ENCODE measurements around the gene MBD6. TPM values are rescaled to one million over a fixed set of nuclear protein-coding genes. Genes with fewer than 3 reads are reported as not detected.

MBD6 gene
- total RNA-seq, 1 donor: 6.9 TPM

DNA sequence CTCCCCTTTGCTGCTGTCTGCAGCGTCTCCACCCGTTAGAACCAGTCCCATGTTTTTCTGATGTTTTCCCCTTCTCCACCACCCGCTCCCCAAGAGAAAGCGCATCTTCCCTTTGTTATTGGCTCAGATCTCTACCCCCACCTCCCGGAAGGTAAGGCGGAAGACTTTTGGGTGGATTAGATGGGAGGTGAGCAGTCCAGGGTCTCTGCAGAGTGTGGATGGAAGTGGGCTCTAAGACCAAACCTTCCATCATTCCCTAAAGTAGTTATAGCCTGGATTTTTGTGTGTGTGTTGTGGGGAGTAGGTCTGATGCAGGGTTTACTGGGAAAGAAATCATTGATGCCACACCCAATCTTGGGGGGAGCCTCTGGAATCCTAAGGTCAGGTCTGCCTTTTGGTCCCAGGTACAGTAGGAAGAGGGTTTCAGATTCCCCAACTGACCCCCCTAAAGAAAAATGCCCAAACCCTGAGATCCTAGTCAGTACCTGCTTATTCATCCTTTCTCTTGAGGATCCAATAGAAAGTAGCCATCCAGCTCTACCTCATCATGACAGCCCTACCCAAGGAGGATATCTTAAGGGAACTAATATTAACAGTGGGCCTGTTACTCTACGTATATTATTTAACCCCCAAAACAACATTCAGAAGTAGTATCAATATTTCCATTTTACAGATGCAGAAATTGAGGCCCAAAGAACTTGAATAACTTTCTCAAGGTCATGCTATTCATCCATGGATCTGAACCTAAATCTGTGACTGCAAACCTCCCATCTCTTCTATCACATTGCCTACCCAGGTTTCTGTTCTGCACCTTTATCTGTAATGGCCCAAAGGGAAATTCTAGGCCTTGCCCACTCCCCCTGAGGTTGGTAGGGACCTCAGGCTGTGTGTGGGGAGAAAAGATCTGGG lies 28.3 kb downstream of the MBD6 start:
- no peak for DNase-seq (ENCODE audit: low read depth)
- H3K4me3 ChIP-seq (ENCODE audit: low read depth, low read length): peak overlapping the region; percentile 54
- TF ChIP-seq, protein P1, sequence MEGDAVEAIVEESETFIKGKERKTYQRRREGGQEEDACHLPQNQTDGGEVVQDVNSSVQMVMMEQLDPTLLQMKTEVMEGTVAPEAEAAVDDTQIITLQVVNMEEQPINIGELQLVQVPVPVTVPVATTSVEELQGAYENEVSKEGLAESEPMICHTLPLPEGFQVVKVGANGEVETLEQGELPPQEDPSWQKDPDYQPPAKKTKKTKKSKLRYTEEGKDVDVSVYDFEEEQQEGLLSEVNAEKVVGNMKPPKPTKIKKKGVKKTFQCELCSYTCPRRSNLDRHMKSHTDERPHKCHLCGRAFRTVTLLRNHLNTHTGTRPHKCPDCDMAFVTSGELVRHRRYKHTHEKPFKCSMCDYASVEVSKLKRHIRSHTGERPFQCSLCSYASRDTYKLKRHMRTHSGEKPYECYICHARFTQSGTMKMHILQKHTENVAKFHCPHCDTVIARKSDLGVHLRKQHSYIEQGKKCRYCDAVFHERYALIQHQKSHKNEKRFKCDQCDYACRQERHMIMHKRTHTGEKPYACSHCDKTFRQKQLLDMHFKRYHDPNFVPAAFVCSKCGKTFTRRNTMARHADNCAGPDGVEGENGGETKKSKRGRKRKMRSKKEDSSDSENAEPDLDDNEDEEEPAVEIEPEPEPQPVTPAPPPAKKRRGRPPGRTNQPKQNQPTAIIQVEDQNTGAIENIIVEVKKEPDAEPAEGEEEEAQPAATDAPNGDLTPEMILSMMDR (IDR thresholded peaks at IDR 0.05; ENCODE audit: insufficient read depth, low read depth, low read length): no peak

GRCh38 chr12:57551637-57552305 lies 29.1 kb downstream of the MBD6 start:
- no peak for DNase-seq (ENCODE audit: low read depth)
- TF ChIP-seq, protein P1 (IDR thresholded peaks at IDR 0.05; ENCODE audit: insufficient read depth, low read depth, low read length): no peak
- H3K4me3 ChIP-seq (ENCODE audit: low read depth, low read length): no peak overlapping the region

- DNase-seq (ENCODE audit: low read depth): no peak
- TF ChIP-seq, protein P1 (IDR thresholded peaks at IDR 0.05; ENCODE audit: insufficient read depth, low read depth, low read length): no peak
- H3K4me3 ChIP-seq (ENCODE audit: low read depth, low read length): no peak overlapping the region
Measured at GRCh38 chr12:57552306-57552651, 29.7 kb downstream of the MBD6 start.

DNA sequence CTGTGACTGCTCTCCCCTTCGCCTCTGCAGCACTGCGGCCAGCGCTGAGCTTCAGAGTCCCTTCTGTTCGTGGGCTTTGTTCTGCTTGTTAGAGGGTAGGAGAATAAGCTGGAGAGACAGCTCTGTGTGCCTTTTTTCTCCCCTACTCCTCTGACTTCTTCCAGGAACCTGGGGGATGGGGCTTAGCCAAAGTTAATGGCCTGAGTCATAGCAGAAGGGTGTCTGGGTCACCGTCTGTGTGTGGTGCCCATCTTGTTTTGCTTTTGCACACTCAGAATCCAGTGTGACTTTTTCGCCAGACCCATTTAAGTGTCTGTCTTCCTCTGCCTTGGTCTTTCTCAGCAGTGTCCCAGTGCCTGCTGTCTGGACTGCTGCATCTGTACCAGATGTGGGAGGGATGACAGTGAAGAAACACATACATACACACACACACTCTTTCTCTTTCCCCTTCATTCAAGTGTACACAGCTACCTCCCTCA lies 30.2 kb downstream of the MBD6 start:
- peak; percentile 60 for DNase-seq (ENCODE audit: low read depth)
- TF ChIP-seq, protein P1 (IDR thresholded peaks at IDR 0.05; ENCODE audit: insufficient read depth, low read depth, low read length): no peak
- H3K4me3 ChIP-seq (ENCODE audit: low read depth, low read length): no peak overlapping the region

DNA sequence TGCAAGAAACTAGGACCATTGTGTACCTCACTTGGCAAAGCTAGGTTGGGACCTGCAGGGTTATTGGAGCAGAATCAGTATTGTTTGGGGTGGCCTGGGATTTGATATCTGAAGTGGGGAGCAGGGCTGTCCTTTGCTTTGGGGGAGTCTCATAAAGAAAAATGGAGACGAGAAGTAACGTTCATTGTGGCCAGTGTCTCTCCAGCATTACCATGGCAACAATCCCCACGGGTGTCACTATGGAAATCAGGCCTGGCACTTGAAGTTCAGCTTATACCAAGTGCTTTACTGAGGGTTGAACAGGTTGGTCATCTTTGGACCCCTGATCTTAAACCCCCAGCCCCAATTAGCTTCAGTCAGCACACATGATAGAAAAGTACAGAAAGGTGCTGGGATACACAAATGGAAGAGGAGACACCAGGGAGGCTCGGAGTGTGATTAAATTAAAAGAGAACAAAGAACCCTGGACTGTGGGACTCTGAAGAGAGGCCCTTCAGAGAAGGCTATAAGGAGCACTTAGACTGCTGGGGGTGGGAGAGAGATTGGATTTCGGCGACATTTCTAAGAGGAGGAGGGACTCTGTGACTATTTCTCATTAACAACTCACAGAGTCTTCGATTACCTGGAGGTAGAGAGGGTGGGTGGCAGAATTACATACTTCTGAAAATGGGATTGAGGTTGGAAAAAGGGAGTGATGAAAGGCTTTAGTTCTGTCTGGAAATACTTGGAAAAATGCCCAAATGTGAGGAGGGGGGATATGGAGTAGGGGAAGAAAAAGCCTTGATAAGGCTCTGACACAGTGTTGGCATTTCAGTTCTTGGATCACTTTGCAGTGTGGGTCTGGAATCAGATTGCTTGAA lies 30.9 kb downstream of the MBD6 start:
- no peak for DNase-seq (ENCODE audit: low read depth)
- no peak overlapping the region for H3K4me3 ChIP-seq (ENCODE audit: low read depth, low read length)
- TF ChIP-seq, protein P1 (IDR thresholded peaks at IDR 0.05; ENCODE audit: insufficient read depth, low read depth, low read length): no peak

- H3K4me3 ChIP-seq (ENCODE audit: low read depth, low read length): no peak overlapping the region
- DNase-seq (ENCODE audit: low read depth): no peak
- TF ChIP-seq, protein P1 (IDR thresholded peaks at IDR 0.05; ENCODE audit: insufficient read depth, low read depth, low read length): no peak
Measured at GRCh38 chr12:57554453-57554852, 31.8 kb downstream of the MBD6 start.
